Fibroblast of skin of back (primary cell): ENCODE results near the gene EML1.
"Not testable (repeated sequence)": the region's sequence is repeated elsewhere in the genome, so short reads cannot be mapped to it uniquely, and the experiment has no call there.

ENCODE experiments used
- DNase-seq: peaks from one replicate; pipeline ENCODE4 v3.0.0-alpha.2; 2013

The EML1 gene

GRCh38 chr14:99940064-99940463 is 146.9 kb downstream of the EML1 start:
- no peak for DNase-seq

DNA sequence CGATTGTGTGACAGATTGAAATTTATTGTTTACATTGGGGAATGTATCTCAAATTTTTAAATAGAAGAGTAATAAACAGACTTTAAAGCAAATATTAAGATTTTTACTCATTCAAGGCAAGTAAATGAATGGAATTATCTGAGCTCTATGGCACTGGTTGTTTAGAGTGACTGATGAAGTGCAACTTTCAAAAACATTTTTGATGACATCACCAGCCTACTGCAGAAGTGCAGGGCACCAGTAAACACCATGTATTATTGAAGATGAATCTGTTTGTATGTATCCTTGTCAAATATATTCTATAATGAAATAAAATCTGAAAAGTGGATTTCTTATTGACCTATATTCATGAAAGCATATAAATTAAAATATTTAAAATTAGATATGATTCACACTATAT is 148.0 kb downstream of the EML1 start:
- DNase-seq: no peak

- DNase-seq: no peak
These were observed 150.4 kb downstream of the EML1 start for GRCh38 chr14:99943620-99944019.

GRCh38 chr14:99944241-99944651 is 151.0 kb downstream of the EML1 start:
- DNase-seq: no peak

DNA sequence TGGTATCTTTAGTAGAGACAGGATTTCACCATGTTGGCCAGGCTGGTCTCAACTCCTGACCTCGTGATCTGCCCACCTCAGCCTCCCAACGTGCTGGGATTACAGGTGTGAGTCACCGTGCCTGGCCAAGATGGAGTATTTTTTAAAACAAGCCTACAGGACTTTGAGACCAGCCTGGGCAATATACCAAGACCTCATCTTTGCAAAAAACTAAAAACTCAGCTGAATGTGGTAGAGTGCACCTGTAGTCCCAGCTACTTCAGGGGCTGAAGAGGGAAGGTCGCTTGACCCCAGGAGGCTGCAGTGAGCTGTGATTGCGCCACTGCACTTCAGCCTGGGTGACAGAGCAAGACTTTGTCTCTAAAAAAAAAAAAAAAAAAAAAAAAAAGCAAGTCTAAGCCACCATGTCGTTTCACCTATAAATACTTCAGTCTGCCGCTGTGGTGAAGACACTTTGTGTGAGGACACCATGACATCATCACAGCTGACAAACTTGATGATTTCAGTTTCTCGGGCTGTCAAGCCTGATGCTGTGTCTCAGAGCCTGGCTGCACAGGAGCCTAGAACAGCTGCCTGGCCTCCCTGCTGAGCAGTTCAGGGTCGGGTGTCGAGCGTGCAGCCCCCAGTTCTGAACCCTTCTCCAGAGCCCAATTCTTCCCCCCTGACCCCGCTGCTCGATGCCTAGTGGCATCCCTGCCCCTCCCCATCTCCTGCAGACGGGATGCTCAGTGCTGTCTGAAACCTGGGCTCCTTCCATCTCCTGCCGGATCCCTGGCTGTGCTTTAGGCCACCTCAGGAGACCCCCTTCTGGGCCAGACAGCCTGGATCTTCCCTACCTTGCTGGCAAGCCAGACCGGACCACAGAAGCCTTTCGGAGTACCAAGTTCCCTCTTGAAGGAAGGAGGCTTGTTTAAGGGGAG is 152.8 kb downstream of the EML1 start:
- DNase-seq: no peak

DNA sequence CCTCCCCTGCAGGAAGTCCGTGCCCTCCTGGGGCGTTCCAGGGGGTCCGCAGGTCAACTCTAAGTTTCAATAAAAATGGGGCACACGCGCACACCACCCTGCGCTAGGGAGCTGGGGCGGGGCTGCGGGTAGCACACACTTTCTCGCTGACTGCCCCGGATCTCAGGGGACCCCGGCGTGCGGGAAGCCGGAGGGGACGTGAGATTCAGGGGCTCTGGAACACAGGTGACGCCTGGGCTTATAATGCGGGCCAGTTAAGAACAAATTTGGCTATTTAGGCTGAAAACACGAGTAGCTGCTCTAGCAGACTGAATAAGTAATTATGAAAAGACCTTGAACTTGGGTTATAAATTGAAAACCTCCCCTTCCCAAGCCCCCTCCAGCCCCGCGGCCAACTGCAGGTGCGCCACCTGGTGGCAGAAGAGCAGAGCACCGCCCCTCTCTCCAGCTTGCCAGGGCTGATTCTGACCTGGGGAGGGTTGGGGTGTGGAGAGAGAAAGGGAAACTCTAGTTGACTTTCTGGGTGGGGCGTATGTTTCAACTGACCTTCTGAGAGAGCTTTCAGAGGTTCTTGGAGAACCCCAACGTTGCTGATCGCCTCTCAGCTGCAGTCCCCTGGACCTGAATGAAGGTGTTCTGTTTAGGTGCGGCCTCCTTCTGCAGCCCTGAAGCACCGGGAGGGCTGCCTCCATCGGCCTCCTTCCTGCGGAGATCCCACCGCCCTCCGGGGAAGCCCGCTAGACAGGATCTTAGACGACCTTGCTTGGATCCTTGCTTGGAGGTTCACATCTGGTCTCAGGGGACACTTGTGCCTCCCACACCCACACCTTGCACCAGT is 153.7 kb downstream of the EML1 start:
- DNase-seq: peak; percentile 17

GRCh38 chr14:99947695-99948094 is 154.5 kb downstream of the EML1 start:
- no peak for DNase-seq

DNA sequence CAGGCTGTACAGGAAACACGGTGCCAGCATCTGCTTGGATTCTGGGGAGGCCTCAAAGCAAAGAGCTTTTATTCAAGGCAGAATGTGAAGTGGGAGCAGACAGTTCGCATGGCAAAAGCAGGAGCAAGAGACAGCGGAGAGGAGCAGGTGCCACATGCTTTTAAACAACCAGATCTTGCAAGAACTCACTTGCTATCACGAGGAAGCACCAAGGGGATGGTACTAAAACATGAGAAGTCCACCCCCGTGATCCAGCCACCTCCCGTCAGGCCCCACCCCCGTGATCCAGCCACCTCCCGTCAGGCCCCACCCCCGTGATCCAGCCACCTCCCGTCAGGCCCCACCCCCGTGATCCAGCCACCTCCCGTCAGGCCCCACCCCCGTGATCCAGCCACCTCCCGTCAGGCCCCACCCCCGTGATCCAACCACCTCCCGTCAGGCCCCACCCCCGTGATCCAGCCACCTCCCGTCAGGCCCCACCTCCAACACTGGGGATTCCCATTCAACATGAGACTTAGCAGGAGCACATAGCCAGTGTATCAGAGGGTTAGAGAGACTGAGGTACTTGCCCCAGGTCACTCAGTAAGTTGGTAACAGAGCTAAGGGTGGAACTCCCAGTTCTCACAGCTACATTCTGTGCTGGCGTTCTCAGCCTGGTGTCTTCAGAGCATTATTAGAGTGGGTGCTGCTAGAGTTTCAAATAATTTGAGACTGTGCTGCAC is 156.0 kb downstream of the EML1 start:
- not testable (repeated sequence) for DNase-seq

- DNase-seq: peak; percentile 69
These were observed 157.0 kb downstream of the EML1 start for GRCh38 chr14:99950181-99950580.

GRCh38 chr14:99951085-99951484 is 157.9 kb downstream of the EML1 start:
- DNase-seq: no peak

DNA sequence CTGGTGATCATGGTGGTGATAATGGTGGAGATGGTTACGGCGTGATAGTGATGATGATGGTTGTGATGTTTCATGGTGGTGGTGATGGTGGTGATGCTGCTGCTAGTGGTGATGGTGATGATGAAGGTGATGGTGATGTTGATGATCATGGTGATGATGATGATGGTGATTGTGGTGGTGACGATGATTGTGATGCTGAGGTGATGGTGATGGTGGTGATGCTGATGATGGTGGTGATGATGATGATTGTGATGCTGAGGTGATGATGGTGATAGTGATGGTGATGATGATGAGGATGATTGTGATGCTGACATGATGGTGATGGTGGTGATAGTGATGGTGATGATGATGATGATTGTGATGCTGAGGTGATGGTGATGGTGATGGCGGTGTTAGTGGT is 158.8 kb downstream of the EML1 start:
- DNase-seq: no peak

- DNase-seq: no peak
These were observed 159.2 kb downstream of the EML1 start for GRCh38 chr14:99952453-99952852.

DNA sequence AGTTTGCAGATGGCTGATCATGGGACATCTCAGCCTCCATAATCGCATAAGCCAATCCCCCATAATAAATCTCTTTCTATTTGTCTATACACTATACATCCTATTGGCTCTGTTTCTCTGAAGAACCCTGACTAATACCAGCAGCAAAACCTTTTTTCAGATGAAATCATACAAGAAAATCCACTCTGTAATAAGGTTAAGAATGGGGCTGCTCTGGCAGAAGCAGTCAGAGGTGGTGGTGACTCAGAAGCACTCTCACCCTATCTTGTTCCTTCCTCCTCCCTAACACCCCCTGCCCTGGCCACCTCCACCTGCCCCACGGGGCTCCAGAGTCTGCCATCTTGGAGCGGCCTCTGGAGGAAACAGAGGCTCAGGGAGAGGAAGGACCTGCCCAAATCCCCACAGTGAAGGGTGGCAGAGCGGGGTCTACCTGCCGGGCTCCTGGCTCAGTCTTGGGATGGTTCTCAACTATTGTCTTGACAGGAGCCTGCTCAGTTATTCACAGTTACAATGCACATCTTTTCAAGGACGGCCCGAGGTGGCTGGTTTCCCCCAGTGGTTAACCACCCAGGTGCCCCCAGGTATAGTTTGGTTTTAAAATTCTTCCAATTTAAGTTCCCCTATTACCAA is 162.7 kb downstream of the EML1 start:
- DNase-seq: no peak

DNA sequence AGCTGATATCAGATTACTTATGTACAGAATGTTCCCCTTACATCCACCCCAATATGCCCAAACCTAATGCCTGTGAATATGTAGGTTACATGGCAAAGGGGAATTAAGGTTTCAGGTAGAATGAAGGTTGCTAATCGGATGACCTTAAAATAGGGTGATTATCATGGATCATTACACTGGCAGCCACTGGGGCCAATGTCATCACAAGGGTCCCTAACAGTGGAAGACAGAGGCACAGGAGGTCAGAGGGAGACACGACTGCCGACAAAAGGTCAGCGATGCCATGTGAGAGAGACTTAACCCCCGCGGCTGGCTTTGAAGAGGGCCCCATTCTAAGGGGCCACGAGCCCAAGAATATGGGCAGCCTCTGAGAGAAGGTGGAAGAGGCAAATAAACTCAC is 165.2 kb downstream of the EML1 start:
- DNase-seq: no peak

DNA sequence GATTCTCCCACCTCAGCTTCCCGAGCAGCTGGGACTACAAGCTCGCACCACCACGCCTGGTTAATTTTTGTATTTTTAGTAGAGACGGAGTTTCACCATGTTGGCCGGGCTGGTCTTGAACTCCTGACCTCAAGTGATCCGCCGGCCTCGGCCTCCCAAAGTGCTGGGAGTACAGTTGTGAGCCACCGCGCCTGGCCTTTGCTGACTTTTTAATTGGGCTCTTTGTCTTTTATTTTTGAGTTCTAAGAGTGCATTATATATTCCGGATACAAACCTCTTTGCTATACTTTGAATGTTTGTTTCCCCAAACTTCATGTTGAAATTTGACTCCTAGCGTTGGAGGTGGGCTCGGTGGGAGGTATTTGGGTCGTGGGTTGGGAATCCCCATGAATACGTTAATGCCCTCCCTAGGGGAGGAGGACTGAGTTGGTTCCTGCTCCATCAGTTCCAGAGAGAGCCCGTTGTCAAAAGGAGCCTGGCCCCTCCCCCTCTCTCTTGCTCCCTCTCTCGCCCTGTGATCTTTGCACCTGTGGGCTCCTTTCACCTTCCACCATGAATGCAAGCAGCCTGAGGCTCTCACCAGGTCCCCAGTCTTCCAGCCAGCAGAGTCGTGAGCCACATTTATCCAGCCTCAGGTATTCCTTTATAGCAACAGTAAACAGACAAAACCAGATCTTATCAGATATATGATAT is 168.8 kb downstream of the EML1 start:
- no peak for DNase-seq

DNA sequence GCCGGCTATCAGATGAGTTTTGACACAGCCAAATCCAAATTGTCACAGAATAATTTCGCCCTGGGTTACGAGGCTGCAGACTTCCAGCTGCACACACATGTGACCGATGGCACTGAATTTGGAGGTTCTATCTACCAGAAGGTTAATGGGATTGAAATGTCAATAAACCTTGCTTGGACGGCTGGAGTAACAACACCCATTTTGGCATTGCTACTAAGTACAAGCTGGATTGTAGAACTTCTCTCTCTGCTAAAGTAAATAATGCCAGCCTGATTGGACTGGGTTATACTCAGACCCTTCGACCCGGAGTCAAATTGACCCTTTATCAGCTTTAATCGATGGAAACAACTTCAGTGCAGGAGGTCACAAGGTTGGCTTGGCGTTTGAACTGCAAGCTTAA is 171.8 kb downstream of the EML1 start:
- no peak for DNase-seq

- no peak for DNase-seq
These were observed 173.0 kb downstream of the EML1 start for GRCh38 chr14:99966037-99966835.

DNA sequence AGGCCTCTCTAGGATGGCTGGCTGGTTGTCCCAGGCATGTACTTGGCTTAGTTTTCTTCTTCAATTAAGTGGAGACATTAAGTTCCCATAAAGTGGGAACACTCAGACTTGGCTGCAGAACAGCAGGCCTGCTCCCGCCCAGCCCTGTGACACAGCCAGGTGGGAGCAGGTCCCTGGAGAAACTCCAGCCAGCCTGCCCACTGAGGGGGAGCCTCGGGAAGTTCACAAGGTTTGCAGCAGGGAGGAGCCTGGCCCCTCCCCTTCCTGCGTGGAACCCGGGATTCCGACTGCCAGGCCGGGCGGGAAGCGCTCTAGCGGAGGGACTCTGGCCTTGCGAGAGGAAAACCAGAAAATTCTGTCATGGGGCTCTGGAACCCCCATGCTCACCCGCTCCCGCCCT is 173.7 kb downstream of the EML1 start:
- no peak for DNase-seq

- DNase-seq: peak; percentile 89
These were observed 175.1 kb downstream of the EML1 start for GRCh38 chr14:99968191-99968920.

- DNase-seq: peak; percentile 26
These were observed 175.7 kb downstream of the EML1 start for GRCh38 chr14:99968941-99969340.
